ENCODE results near the gene ETV6. TPM values are rescaled to one million over a fixed set of nuclear protein-coding genes. Genes with fewer than 3 reads are reported as not detected.
"Not testable (repeated sequence)": the region's sequence is repeated elsewhere in the genome, so short reads cannot be mapped to it uniquely, and the experiment has no call there.

ETV6 gene
- total RNA-seq, 1 donor from 2014 or later: 117 TPM

DNA sequence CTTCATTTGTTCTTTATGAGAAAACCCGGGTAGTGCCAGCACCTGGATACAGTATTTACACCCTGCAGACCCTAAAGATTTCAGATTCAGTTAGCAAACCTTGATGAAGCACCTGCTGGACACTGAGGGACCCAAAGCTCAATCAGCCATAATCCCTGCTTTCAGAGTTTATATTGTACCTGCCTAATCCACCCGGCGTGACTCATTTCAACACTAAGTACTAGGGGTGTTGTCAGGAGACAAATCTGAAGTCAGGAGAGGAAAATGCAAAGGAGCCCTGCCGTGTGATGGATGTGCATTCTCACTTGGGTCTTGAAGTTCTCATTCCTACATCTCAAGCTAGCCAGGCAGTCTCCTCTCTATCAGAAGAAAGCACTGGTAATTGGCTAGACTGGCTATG, 244.5 kb downstream of the ETV6 start:
- Mint-ChIP-seq H3K36me3 (ENCODE audit: low read depth) (peaks cover 64% of the 10 kb centered on the region), H3K4me1 (ENCODE audit: low read depth) (peaks cover 83% of the 10 kb centered on the region)
- intact Hi-C loops (cut with micrococcal nuclease): loop anchor here (2.0 kb wide), 1 partner anchor 19 kb away; no protein-coding TSS in a partner anchor

GRCh38 chr12:11894890-11895289, 245.4 kb downstream of the ETV6 start:
- intact Hi-C loops (cut with micrococcal nuclease): loop anchor here (2.0 kb wide), 1 partner anchor 20 kb away; no protein-coding TSS in a partner anchor
- DNase-seq (ENCODE audit: low spot score): no peak
- no peaks in the 10 kb centered on the region for H3K9me3 Mint-ChIP-seq
- no peaks in the 10 kb centered on the region for H3K27me3 Mint-ChIP-seq (ENCODE audit: insufficient read depth)
- H3K27ac Mint-ChIP-seq: peak overlapping the region; percentile 53
- peaks cover 78% of the 10 kb centered on the region for H3K4me1 Mint-ChIP-seq (ENCODE audit: low read depth)
- H3K36me3 Mint-ChIP-seq (ENCODE audit: low read depth): peaks cover 57% of the 10 kb centered on the region
- H3K4me3 Mint-ChIP-seq: no peak overlapping the region

More for the DNA sequence above, 244.5 kb downstream of the ETV6 start:
- peaks cover 8% of the 10 kb centered on the region for H3K9me3 Mint-ChIP-seq
- no peak overlapping the region for H3K4me3 Mint-ChIP-seq
- no peaks in the 10 kb centered on the region for H3K27me3 Mint-ChIP-seq (ENCODE audit: insufficient read depth)
- H3K27ac Mint-ChIP-seq: no peak overlapping the region
- no peak for DNase-seq (ENCODE audit: low spot score)

- Mint-ChIP-seq H3K4me1 (ENCODE audit: low read depth) (peaks cover 78% of the 10 kb centered on the region), H3K9me3 (no peaks in the 10 kb centered on the region), H3K4me3 (no peak overlapping the region), H3K27me3 (ENCODE audit: insufficient read depth) (no peaks in the 10 kb centered on the region), H3K36me3 (ENCODE audit: low read depth) (peaks cover 53% of the 10 kb centered on the region), H3K27ac (peak overlapping the region; percentile 82)
- intact Hi-C loops (cut with micrococcal nuclease): loop anchor here (2.0 kb wide), 1 partner anchor 21 kb away; no protein-coding TSS in a partner anchor
- no peak for DNase-seq (ENCODE audit: low spot score)
Observed at GRCh38 chr12:11895421-11896078, 246.1 kb downstream of the ETV6 start.

GRCh38 chr12:11896417-11896929, 247.0 kb downstream of the ETV6 start:
- H3K4me3 Mint-ChIP-seq: no peak overlapping the region
- DNase-seq (ENCODE audit: low spot score): no peak
- peaks cover 78% of the 10 kb centered on the region for H3K4me1 Mint-ChIP-seq (ENCODE audit: low read depth)
- peaks cover 46% of the 10 kb centered on the region for H3K36me3 Mint-ChIP-seq (ENCODE audit: low read depth)
- H3K27ac Mint-ChIP-seq: peak overlapping the region; percentile 56
- H3K27me3 Mint-ChIP-seq (ENCODE audit: insufficient read depth): no peaks in the 10 kb centered on the region
- intact Hi-C loops (cut with micrococcal nuclease): no loop called here
- no peaks in the 10 kb centered on the region for H3K9me3 Mint-ChIP-seq

DNA sequence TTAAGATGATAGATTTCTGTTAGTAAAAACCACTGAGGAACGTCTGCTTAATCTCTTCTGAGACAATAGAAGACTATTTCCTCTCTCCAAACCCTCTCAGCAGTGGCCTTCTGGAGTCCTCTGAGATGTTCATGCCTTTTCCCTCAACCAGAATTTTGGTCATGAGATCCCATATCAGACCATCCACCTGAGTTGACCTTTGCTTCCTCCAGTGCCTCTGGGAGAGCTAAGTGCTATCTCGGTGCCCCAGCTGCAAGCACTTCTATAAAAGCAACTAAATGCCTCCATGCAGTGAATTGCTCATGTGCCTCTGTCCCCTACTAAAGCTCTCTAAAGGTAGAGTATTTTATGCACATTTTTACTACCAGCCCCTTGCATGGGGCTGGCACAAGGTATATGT, 248.4 kb downstream of the ETV6 start:
- Mint-ChIP-seq H3K4me1 (ENCODE audit: low read depth) (peaks cover 82% of the 10 kb centered on the region), H3K36me3 (ENCODE audit: low read depth) (peaks cover 36% of the 10 kb centered on the region), H3K27me3 (ENCODE audit: insufficient read depth) (no peaks in the 10 kb centered on the region), H3K4me3 (no peak overlapping the region), H3K9me3 (no peaks in the 10 kb centered on the region), H3K27ac (peak overlapping the region; percentile 62)
- DNase-seq (ENCODE audit: low spot score): no peak
- intact Hi-C loops (cut with micrococcal nuclease): no loop called here

DNA sequence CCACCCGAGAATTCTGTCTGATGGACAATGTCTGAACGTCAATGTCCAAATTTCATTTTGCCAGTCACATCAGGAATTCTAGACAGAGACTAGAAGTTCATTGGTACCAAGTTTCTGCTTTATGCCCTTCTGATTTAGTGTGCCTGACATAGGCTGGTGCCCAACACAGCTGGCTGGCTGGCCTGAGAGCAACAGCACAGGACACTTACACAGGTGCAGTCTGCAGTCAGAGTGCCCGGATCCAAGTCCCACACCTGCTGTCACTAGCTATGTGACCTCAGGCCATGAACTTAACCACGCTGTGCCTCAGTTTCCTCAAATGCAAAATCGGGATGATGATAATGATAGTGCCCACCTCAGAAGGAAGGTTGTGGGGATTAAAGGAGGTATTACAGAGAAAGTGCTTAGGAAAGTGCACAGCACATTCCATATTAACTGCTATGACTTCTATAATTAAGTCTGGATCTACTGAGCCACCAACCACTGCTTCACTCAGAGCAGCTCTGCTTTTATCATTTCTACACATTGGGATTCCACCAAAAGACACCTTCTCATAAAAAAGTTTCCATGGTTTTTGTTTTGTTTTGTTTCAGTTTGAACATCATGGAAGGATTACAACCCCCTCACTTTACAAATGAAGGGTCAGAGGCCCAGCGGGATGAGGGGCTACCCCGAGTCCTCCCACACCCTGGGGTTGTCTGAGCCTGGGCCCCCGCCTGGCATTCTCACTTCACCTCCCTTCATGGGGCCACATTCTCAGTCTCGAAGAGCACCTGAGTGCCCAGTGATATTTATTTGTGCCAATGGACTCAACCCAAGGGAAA, 252.4 kb downstream of the ETV6 start:
- Mint-ChIP-seq H3K27ac (peak overlapping the region; percentile 93), H3K27me3 (ENCODE audit: insufficient read depth) (no peaks in the 10 kb centered on the region), H3K4me1 (ENCODE audit: low read depth) (peaks cover 81% of the 10 kb centered on the region), H3K4me3 (peak overlapping the region; percentile 8), H3K36me3 (ENCODE audit: low read depth) (peaks cover 31% of the 10 kb centered on the region), H3K9me3 (peaks cover 14% of the 10 kb centered on the region)
- DNase-seq (ENCODE audit: low spot score): no peak
- intact Hi-C loops (cut with micrococcal nuclease): loop anchor here (1.0 to 5.0 kb wide), 16 partner anchors 27 to 680 kb away; partner anchors contain the start of genes BORCS5 and ETV6

DNA sequence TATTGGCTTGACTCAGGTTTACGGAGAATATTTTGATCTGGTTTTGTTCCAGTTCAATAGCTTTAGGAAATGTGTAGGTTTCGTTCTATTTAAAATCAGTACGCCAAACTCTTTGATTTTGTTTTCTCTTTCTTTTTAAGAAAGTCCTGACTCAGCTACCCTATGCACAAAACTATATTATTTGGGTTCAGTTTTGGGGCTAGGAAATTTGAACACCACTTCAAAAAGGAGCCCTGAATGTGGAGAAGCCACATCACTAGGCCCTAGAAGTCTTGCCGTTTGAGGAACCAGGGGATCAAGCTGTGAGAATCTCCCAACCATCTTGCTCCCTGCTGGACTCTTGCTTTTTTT, 253.0 kb downstream of the ETV6 start:
- H3K4me1 Mint-ChIP-seq (ENCODE audit: low read depth): peaks cover 81% of the 10 kb centered on the region
- no peak for DNase-seq (ENCODE audit: low spot score)
- peaks cover 20% of the 10 kb centered on the region for H3K9me3 Mint-ChIP-seq
- peak overlapping the region; percentile 93 for H3K27ac Mint-ChIP-seq
- no peaks in the 10 kb centered on the region for H3K27me3 Mint-ChIP-seq (ENCODE audit: insufficient read depth)
- intact Hi-C loops (cut with micrococcal nuclease): loop anchor here (1.0 to 5.0 kb wide), 16 partner anchors 27 to 680 kb away; partner anchors contain the start of genes BORCS5 and ETV6
- H3K4me3 Mint-ChIP-seq: no peak overlapping the region
- H3K36me3 Mint-ChIP-seq (ENCODE audit: low read depth): peaks cover 30% of the 10 kb centered on the region

DNA sequence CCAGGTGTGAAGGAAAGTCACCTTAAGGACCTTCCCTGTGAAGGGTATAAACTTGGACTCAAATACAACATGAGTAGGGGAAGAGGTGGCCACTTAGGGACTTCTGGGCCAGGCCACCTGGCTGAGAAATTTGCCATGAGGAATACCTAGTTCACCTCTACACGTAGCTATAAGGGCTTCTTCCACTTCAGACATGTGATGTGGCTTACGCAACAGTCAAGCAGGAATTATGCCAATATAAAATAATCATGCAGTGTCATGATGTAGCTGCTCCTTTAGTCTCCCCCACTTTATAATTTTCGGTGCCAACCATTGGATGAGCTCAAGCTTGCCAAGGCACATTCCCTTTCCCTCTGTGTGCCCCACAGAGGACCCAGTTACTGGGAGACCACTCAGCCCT, 254.7 kb downstream of the ETV6 start:
- Mint-ChIP-seq H3K27me3 (ENCODE audit: insufficient read depth) (no peaks in the 10 kb centered on the region), H3K4me3 (no peak overlapping the region), H3K27ac (peak overlapping the region; percentile 19), H3K36me3 (ENCODE audit: low read depth) (peaks cover 22% of the 10 kb centered on the region), H3K4me1 (ENCODE audit: low read depth) (peaks cover 70% of the 10 kb centered on the region), H3K9me3 (peaks cover 34% of the 10 kb centered on the region)
- intact Hi-C loops (cut with micrococcal nuclease): loop anchor here (5.0 kb wide), 1 partner anchor 678 kb away; no protein-coding TSS in a partner anchor
- no peak for DNase-seq (ENCODE audit: low spot score)

GRCh38 chr12:11905534-11905933, 256.1 kb downstream of the ETV6 start:
- Mint-ChIP-seq H3K4me3 (no peak overlapping the region), H3K36me3 (ENCODE audit: low read depth) (peaks cover 24% of the 10 kb centered on the region)

DNA sequence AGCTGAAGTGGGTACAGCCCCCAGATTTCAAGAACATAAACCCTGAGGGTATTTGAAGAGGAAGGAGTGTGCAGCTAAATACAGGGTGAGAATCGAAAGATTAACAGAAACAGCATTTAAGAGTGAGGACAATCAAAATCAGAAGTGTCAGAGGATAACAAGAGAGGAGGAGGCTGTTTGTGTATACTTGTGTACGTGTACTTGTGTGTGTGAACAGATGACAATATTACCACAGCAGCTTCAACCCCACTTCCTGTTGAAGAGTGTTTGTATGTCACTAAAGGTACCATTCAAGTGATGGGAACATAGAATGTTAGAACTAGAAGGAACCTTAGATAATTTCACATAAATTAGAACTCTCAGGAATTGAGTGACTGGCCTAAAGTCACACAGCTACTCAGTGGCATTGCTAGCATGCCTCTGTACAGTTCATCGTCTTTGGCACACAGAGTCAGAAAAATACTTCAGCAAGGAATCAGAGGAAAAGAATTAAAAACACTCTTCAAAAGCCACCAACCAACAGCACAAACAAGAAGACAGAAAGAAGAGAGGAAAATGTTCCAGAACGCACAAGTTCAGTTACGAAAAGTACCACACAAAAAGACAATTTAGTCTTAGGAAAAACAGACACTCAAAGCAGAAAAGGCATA, 256.9 kb downstream of the ETV6 start:
- peaks cover 46% of the 10 kb centered on the region for H3K9me3 Mint-ChIP-seq
- peaks cover 24% of the 10 kb centered on the region for H3K36me3 Mint-ChIP-seq (ENCODE audit: low read depth)
- DNase-seq (ENCODE audit: low spot score): no peak
- peaks cover 53% of the 10 kb centered on the region for H3K4me1 Mint-ChIP-seq (ENCODE audit: low read depth)
- peak overlapping the region; percentile 88 for H3K27ac Mint-ChIP-seq
- no peaks in the 10 kb centered on the region for H3K27me3 Mint-ChIP-seq (ENCODE audit: insufficient read depth)
- peak overlapping the region; percentile 30 for H3K4me3 Mint-ChIP-seq
- intact Hi-C loops (cut with micrococcal nuclease): loop anchor here (1.0 kb wide), 1 partner anchor 75 kb away; no protein-coding TSS in a partner anchor

More at GRCh38 chr12:11905534-11905933, 256.1 kb downstream of the ETV6 start:
- DNase-seq (ENCODE audit: low spot score): no peak
- Mint-ChIP-seq H3K9me3 (peaks cover 45% of the 10 kb centered on the region), H3K4me1 (ENCODE audit: low read depth) (peaks cover 59% of the 10 kb centered on the region), H3K27me3 (ENCODE audit: insufficient read depth) (no peaks in the 10 kb centered on the region), H3K27ac (peak overlapping the region; percentile 37)
- intact Hi-C loops (cut with micrococcal nuclease): no loop called here

DNA sequence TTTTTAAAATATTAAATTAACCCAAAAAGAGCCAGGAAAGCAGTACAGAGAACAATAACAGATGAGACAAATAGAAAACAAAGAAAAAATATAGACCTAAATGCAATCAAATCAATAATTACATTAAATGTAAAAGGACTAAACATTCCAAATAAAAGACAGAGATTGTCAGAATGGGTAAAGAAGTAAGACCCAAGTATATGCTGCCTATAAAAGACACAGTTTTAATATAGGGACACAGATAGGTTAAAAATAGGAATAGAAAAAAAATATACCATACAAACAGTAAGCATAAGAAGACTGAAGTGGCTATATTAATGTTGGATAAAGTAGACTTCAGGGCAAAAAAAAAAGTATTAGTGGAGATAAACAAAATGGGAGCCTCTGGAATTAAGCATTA, 258.2 kb downstream of the ETV6 start:
- Mint-ChIP-seq H3K27ac (no peak overlapping the region), H3K9me3 (peaks cover 54% of the 10 kb centered on the region), H3K36me3 (ENCODE audit: low read depth) (peaks cover 29% of the 10 kb centered on the region), H3K4me1 (ENCODE audit: low read depth) (peaks cover 41% of the 10 kb centered on the region), H3K27me3 (ENCODE audit: insufficient read depth) (no peaks in the 10 kb centered on the region), H3K4me3 (no peak overlapping the region)
- intact Hi-C loops (cut with micrococcal nuclease): no loop called here
- DNase-seq (ENCODE audit: low spot score): no peak

DNA sequence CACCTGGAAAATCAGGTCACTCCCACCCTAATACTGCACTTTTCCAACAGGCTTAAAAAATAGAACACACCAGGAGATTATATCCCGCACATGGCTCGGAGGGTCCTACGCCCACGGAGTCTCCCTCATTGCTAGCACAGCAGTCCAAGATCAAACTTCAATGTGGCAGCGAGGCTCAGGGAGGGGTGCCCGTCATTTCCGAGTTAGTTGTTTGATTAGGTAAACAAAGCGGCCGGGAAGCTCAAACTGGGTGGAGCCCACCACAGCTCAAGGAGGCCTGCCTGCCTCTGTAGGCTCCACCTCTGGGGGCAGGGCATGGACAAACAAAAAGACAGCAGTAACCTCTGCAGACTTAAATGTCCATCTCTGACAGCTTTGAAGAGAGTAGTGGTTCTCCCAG, 259.9 kb downstream of the ETV6 start:
- H3K27me3 Mint-ChIP-seq (ENCODE audit: insufficient read depth); H3K27ac Mint-ChIP-seq; DNase-seq (ENCODE audit: low spot score); H3K4me3 Mint-ChIP-seq; intact Hi-C loops (cut with micrococcal nuclease): not testable (repeated sequence)
- H3K4me1 Mint-ChIP-seq (ENCODE audit: low read depth): peaks cover 23% of the 10 kb centered on the region
- peaks cover 25% of the 10 kb centered on the region for H3K36me3 Mint-ChIP-seq (ENCODE audit: low read depth)
- H3K9me3 Mint-ChIP-seq: peaks cover 54% of the 10 kb centered on the region

Measured in activated T-helper 1 cell treated with anti-CD3 and anti-CD28 coated beads, Interleukin-12 subunit alpha, Interleukin-12 subunit beta, Interleukin-2, Interleukin-4 antibody, amounts not matched to agents 30 ng/mL and 10 ng/mL and 1 ng/mL, durations not matched to agents 14 hours and 24 hours and 36 hours (primary cell).